ENCODE measurements around the gene NXF2B. TPM values are rescaled to one million over a fixed set of nuclear protein-coding genes. Genes with fewer than 3 reads are reported as not detected.

Gene NXF2B, protein sequence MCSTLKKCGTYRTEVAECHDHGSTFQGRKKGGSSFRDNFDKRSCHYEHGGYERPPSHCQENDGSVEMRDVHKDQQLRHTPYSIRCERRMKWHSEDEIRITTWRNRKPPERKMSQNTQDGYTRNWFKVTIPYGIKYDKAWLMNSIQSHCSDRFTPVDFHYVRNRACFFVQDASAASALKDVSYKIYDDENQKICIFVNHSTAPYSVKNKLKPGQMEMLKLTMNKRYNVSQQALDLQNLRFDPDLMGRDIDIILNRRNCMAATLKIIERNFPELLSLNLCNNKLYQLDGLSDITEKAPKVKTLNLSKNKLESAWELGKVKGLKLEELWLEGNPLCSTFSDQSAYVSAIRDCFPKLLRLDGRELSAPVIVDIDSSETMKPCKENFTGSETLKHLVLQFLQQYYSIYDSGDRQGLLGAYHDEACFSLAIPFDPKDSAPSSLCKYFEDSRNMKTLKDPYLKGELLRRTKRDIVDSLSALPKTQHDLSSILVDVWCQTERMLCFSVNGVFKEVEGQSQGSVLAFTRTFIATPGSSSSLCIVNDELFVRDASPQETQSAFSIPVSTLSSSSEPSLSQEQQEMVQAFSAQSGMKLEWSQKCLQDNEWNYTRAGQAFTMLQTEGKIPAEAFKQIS
- total RNA-seq (2022; extraction: Qiagen RNA extraction; ENCODE audit: low read depth): not detected in 5 replicates

GRCh38 chrX:102439908-102440307, at the start of gene NXF2B:
Gene NXF2B, minus strand, starts transcription at chrX:102440008. Its CDS starts 59,972 bp downstream, at chrX:102380036.

DNA sequence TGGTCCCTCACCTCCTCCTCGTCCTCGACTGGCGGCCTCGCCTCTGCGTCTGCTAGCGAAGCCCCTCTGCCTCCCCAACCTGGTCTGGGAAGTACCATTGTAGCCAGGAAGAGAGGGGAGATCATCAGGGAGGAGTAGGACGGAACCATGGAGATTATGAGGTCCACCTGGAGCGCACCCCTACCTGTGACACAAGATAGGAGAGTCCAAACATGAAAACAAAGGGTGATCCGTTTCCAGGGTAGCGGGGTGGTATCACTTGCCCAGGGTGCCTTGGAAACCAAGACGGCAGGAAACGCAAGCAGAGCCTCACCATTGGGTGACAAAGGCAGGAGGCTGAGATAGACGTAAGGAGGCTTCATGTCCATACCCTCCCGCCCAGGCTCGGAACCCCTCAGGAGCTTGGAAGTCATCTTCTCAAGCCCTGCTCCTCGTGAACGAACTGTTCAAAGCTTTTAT, 32.0 kb upstream of the NXF2B start, which contains the start of gene TCP11X2:
Gene TCP11X2, minus strand, starts transcription at position 51 of the 459 bp plus-strand sequence.

Other genes with a start within 250 kb of the NXF2B start
- not detected in 5 replicates for gene TCP11X1, start 224.7 kb downstream of the NXF2B start, total RNA-seq (2022; extraction: Qiagen RNA extraction; ENCODE audit: low read depth)
- not detected in 5 replicates for gene NXF2, start 192.8 kb downstream of the NXF2B start, total RNA-seq (2022; extraction: Qiagen RNA extraction; ENCODE audit: low read depth)
- gene TCP11X2, start 31.8 kb upstream of the NXF2B start, total RNA-seq (2022; extraction: Qiagen RNA extraction; ENCODE audit: low read depth): not detected in 5 replicates
- 0.47 to 1.1 TPM (median 0.97 TPM) in 4 of 5 replicates, not detected in the other for gene TMSB15A, start 76.7 kb upstream of the NXF2B start, total RNA-seq (2022; extraction: Qiagen RNA extraction; ENCODE audit: low read depth)
- 10.3 to 13.6 TPM (median 11.2 TPM) in 5 replicates for gene ARMCX5, start 159.5 kb upstream of the NXF2B start, total RNA-seq (2022; extraction: Qiagen RNA extraction; ENCODE audit: low read depth)
- gene GPRASP1, start 211.5 kb upstream of the NXF2B start, total RNA-seq (2022; extraction: Qiagen RNA extraction; ENCODE audit: low read depth): 0.15 to 0.32 TPM (median 0.30 TPM) in 5 replicates

All from A549 treated with RU486 at 1 μM for 4 hours (cell line).